K562 (cell line): ENCODE data around the gene ANO10. TPM values are rescaled to one million over a fixed set of nuclear protein-coding genes. Genes with fewer than 3 reads are reported as not detected.
"Not testable (repeated sequence)": the region's sequence is repeated elsewhere in the genome, so short reads cannot be mapped to it uniquely, and the experiment has no call there.

ENCODE experiments used
- ATAC-seq: fragments of 200-7000 bp; cut with Tn5 transposase; 3 replicates; pipeline ENCODE4 v1.9.1; 2020; ENCODE audit warnings: moderate library complexity
- BruUV-seq: library from RNA; stranded (reverse); fragments of 400-500 nt; replicated peaks from 2 replicates; lab custom pipeline; 2021; lab: Mats Ljungman, UMichigan
- CTCF ChIA-PET: fragments of 300-600 bp; formaldehyde crosslinking; extraction: SDS; loops from one replicate; lab custom pipeline; 2021; ENCODE audit warnings: low intra/inter-chr PET ratio; lab: Yijun Ruan, JAX
- POLR2A ChIA-PET: fragments of 300-600, 350-650 bp; sonication (Branson Sonifier 250); formaldehyde crosslinking; extraction: SDS; loops from one replicate; lab custom pipeline; 2021; ENCODE audit warnings: antibody characterized with exemption, inconsistent platforms; lab: Yijun Ruan, JAX
- DNase-seq, 4 experiments: peaks; one replicate each; pipeline versions ENCODE4 v3.0.0 to v3.0.0-alpha.2; 2011 to 2018; ENCODE audit warnings: low spot score in 3 of 4, mixed read lengths in 3 of 4; ENCODE audit errors: extremely low read depth in 1 of 4
- FAIRE-seq: peaks from 2 replicates; lab custom pipeline; 2011; peaks lifted over from hg19 to GRCh38; lab: Jason Lieb, UNC
- H2AFZ ChIP-seq: 2 replicates; pipeline ENCODE4 v1.6.0; 2011; ENCODE audit warnings: low read depth, low read length, control low read depth, inconsistent platforms
- H3K27ac ChIP-seq: fragments of 200-600 bp; 3 replicates; pipeline ENCODE4 v1.8.0; 2011; ENCODE audit warnings: low read depth, mild to moderate bottlenecking, control low read depth, inconsistent platforms, low read length, moderate library complexity, mixed read lengths; ENCODE audit errors: extremely low read depth
- H3K27me3 ChIP-seq, 2 experiments: fragments of 300-600 bp in 1 of 2; 2 replicates in 1 of 2; 3 replicates in 1 of 2; pipeline versions ENCODE4 v1.6.0 to v1.8.0; 2011; ENCODE audit warnings: inconsistent platforms in 2 of 2, low read length in 2 of 2, mild to moderate bottlenecking in 1 of 2, mixed read lengths in 1 of 2, moderate library complexity in 1 of 2; ENCODE audit not compliant: control insufficient read depth in 2 of 2, insufficient read depth in 2 of 2
- H3K36me3 ChIP-seq: fragments of 300-600 bp; 3 replicates; pipeline ENCODE4 v1.8.0; 2011; ENCODE audit warnings: mild to moderate bottlenecking, low read length, inconsistent platforms; ENCODE audit not compliant: control insufficient read depth, insufficient read depth
- H3K4me1 ChIP-seq, 2 experiments: fragments of 200-600 bp in 1 of 2; replicated peaks in 1 of 2; 2 replicates in 1 of 2; 3 replicates in 1 of 2; pipeline versions ENCODE4 v1.5.1 to v1.8.0; 2011; ENCODE audit warnings: inconsistent platforms in 2 of 2, low read length in 2 of 2, mild to moderate bottlenecking in 1 of 2, mixed read lengths in 1 of 2, moderate library complexity in 1 of 2; ENCODE audit not compliant: control insufficient read depth in 2 of 2, insufficient read depth in 2 of 2
- H3K4me2 ChIP-seq: 2 replicates; pipeline ENCODE4 v1.6.1; 2011; ENCODE audit warnings: low read length, control low read depth, inconsistent platforms, mixed read lengths; ENCODE audit not compliant: insufficient read depth
- H3K4me3 ChIP-seq: fragments of 200-600 bp; sonication (generic), shearing (Covaris generic); 2 replicates; pipeline ENCODE4 v1.5.1; 2016; ENCODE audit warnings: control low read depth, inconsistent platforms
- H3K79me2 ChIP-seq: fragments of 200-600 bp; 3 replicates; pipeline ENCODE4 v1.8.0; 2011; ENCODE audit warnings: low read length, inconsistent platforms; ENCODE audit not compliant: control insufficient read depth, insufficient read depth
- H3K9ac ChIP-seq, 2 experiments: 2 replicates each; pipeline versions ENCODE4 v1.6.0 to v1.6.1; 2011; ENCODE audit warnings: low read depth in 2 of 2, low read length in 2 of 2, control low read depth in 1 of 2, inconsistent platforms in 1 of 2, mild to moderate bottlenecking in 1 of 2, mixed read lengths in 1 of 2; ENCODE audit not compliant: insufficient read depth in 1 of 2
- H3K9me1 ChIP-seq: one replicate; pipeline ENCODE4 v1.6.0; 2011; ENCODE audit warnings: inconsistent platforms, mild to moderate bottlenecking, low read length, moderate library complexity; ENCODE audit not compliant: control insufficient read depth, insufficient read depth
- H3K9me3 ChIP-seq: replicated peaks from 2 replicates; pipeline ENCODE4 v1.5.1; 2011; ENCODE audit warnings: low read depth, low read length, inconsistent platforms; ENCODE audit not compliant: control insufficient read depth, insufficient read depth
- H4K20me1 ChIP-seq: replicated peaks from 2 replicates; pipeline ENCODE4 v1.6.1; 2011; ENCODE audit warnings: low read length, inconsistent platforms, mixed read lengths; ENCODE audit not compliant: control insufficient read depth, insufficient read depth
- KDM1A ChIP-seq, 2 experiments: fragments of 450-650 bp; IDR thresholded peaks; 2 replicates each; pipeline ENCODE4 v1.6.1; 2016; ENCODE audit warnings: mild to moderate bottlenecking in 2 of 2
- MAZ ChIP-seq, 2 experiments: fragments of 450-650 bp in 1 of 2; sonication (generic) in 1 of 2; formaldehyde crosslinking; IDR thresholded peaks in 1 of 2; conservative IDR thresholded peaks in 1 of 2; 2 replicates each; pipeline versions ENCODE4 v1.4.0 to v1.5.0; 2020; ENCODE audit warnings: mild to moderate bottlenecking in 1 of 2, missing genetic modification reagents in 1 of 2
- SMARCA5 ChIP-seq: fragments of 450-650 bp; IDR thresholded peaks from 2 replicates; pipeline ENCODE4 v1.6.1; 2016
- TAF15 ChIP-seq: fragments of 200-400 bp; formaldehyde crosslinking; IDR thresholded peaks from 2 replicates; pipeline ENCODE4 v1.6.1; 2017; ENCODE audit warnings: mild to moderate bottlenecking, low read depth, low read length, moderate library complexity
- TRIM28 ChIP-seq: fragments of 450-650 bp; IDR thresholded peaks from 2 replicates; pipeline ENCODE4 v1.6.1; 2017
- ZNF311 ChIP-seq: fragments of 250-450 bp; sonication (Bioruptor Pico); IDR thresholded peaks from 2 replicates; pipeline ENCODE4 v1.4.0; 2020; ENCODE audit warnings: mild to moderate bottlenecking, moderate library complexity
- WGBS: fragments of 100-300 bp; shearing (Covaris generic); methylation state at CpG from one replicate; pipeline ENCODE4 v1.1.6; 2016; ENCODE audit warnings: low coverage, mixed read lengths; ENCODE audit not compliant: insufficient coverage; ENCODE audit errors: missing lambda C conversion rate; 5-methylcytosine and 5-hydroxymethylcytosine counted together
- in situ Hi-C: fragments of 300-500 bp; cut with MboI; formaldehyde crosslinking; loops from 4 replicates; pipeline ENCODE4 v1.15.0; 2018; ENCODE audit warnings: inconsistent platforms, mixed read lengths
- intact Hi-C: fragments of 100-400 bp; cut with micrococcal nuclease; formaldehyde crosslinking; loops from 2 replicates; pipeline ENCODE4 v1.14.2; 2022
- polyA plus RNA-seq, 8 experiments: library from polyadenylated mRNA; depleted of rRNA in 4 of 8; stranded (reverse) in 5 of 8; unstranded in 3 of 8; fragments of >200 nt; fragmentation: Nextera tagmentation in 2 of 8; fragmentation: Illumina TruSeq in 1 of 8; extraction: Ambion mirVana in 2 of 8; extraction: Trizol in 1 of 8; gene quantifications; 2 replicates each; pipeline versions ENCODE4 v1.2.1 to v1.2.3, GENCODE V29; 2011 to 2014; ENCODE audit warnings: inconsistent platforms in 1 of 8, missing spikeins in 1 of 8
- total RNA-seq, 7 experiments: library from RNA; depleted of rRNA in 6 of 7; stranded (reverse); fragments of >200 nt in 6 of 7; fragmentation: Illumina TruSeq in 2 of 7; extraction: Trizol in 2 of 7; gene quantifications; 2 replicates each; pipeline versions ENCODE4 v1.2.1 to v1.2.3, GENCODE V29; 2011 to 2021; ENCODE audit warnings: low replicate concordance in 1 of 7
- TF ChIP-seq, protein P1 (sequence below): fragments of 450-650 bp; IDR thresholded peaks from 2 replicates; pipeline ENCODE4 v1.6.1; 2016; ENCODE audit warnings: low read depth, mild to moderate bottlenecking, moderate library complexity
- TF ChIP-seq, protein P2 (sequence below): fragments of 250-450 bp; sonication (Bioruptor Pico); IDR thresholded peaks from 2 replicates; pipeline ENCODE4 v1.8.0; 2021; ENCODE audit warnings: mild to moderate bottlenecking, moderate library complexity

The ANO10 gene
- total and polyA plus RNA-seq, 9 of the 15 experiments (the other 6 are each of a cell fraction or from before 2014, with no cell fraction given) = 6.4 to 46.0 (median 32.3) TPM

DNA sequence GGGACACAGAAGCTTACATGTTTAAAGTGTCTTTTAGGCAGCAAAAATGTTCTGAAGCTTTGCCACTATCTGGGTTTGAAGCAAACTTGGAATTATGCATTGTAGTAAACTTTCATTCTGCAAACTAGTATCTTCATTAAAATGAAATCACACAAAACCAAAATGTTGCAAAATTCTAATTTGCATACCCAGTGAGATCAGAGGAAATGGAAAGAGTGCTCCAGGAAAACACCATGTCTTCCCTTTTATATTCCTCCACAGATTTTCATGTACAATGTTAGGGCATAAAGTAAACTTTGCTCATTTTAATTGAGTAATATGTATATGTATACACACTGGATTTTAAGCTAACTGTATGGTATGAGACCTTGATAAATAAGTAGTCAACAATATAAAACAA, 23.9 kb downstream of the ANO10 start (continued):
- TF ChIP-seq, protein P1, sequence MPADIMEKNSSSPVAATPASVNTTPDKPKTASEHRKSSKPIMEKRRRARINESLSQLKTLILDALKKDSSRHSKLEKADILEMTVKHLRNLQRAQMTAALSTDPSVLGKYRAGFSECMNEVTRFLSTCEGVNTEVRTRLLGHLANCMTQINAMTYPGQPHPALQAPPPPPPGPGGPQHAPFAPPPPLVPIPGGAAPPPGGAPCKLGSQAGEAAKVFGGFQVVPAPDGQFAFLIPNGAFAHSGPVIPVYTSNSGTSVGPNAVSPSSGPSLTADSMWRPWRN = no peak
- TF ChIP-seq TAF15 (no peak), MAZ (CRISPR knock-in tag; conservative IDR thresholded peaks at IDR 0.05 in 1 of 2, IDR thresholded peaks at IDR 0.05 in 1 of 2) (no peak), ZNF311 (CRISPR knock-in tag) (no peak)
- TF ChIP-seq, protein P2, sequence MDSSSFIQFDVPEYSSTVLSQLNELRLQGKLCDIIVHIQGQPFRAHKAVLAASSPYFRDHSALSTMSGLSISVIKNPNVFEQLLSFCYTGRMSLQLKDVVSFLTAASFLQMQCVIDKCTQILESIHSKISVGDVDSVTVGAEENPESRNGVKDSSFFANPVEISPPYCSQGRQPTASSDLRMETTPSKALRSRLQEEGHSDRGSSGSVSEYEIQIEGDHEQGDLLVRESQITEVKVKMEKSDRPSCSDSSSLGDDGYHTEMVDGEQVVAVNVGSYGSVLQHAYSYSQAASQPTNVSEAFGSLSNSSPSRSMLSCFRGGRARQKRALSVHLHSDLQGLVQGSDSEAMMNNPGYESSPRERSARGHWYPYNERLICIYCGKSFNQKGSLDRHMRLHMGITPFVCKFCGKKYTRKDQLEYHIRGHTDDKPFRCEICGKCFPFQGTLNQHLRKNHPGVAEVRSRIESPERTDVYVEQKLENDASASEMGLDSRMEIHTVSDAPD (CRISPR knock-in tag) = no peak

DNA sequence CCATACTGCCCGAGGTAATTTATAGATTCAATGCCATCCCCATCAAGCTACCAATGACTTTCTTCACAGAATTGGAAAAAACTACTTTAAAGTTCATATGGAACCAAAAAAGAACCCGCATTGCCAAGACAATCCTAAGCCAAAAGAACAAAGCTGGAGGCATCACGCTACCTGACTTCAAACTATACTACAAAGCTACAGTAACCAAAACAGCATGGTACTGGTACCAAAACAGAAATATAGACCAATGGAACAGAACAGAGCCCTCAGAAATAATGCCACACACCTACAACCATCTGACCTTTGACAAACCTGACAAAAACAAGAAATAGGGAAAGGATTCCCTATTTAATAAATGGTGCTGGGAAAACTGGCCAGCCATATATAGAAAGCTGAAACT, 25.6 kb downstream of the ANO10 start:
- H3K27ac ChIP-seq, H3K4me3 ChIP-seq, H3K79me2 ChIP-seq, H3K4me1 ChIP-seq, H3K27me3 ChIP-seq, POLR2A ChIA-PET, H3K9ac ChIP-seq, H4K20me1 ChIP-seq, H3K9me1 ChIP-seq, H3K4me2 ChIP-seq, H3K9me3 ChIP-seq, H2AFZ ChIP-seq, FAIRE-seq, ATAC-seq, DNase-seq, in situ Hi-C loops, intact Hi-C loops: not testable (repeated sequence)
- 56% methylated on average over 1 of the region's 3 CpGs for WGBS
- peaks cover 18% of the 10 kb centered on the region; the same call in 2 of the 3 replicates for H3K36me3 ChIP-seq
- 0 out of 4 replicates have a peak, but pooled peaks of 1 of the 2 experiments have one; percentile 19 for TF ChIP-seq KDM1A (IDR thresholded peaks at IDR 0.05)
- peak; percentile 51; the same call in 1 of the 2 replicates for TF ChIP-seq TRIM28
- TF ChIP-seq SMARCA5 = peak; percentile 65; the same call in 1 of the 2 replicates
- TF ChIP-seq, all 486 proteins: peak for 3; not testable (repeated sequence) for 483
- CTCF ChIA-PET, BruUV-seq: not testable (repeated sequence)
